Right ventricle myocardium superior (tissue), 1 donor: ENCODE results near the gene TRMT5. TPM values are rescaled to one million over a fixed set of nuclear protein-coding genes. Genes with fewer than 3 reads are reported as not detected.

ENCODE experiments used
- total RNA-seq: library from RNA; stranded (reverse); fragmentation: NEBNext Ultra II Directional; extraction: Animal tissue kit (Norgen Biotek cat#: 25700); gene quantifications from one replicate; pipeline ENCODE4 v1.2.1, GENCODE V29; 2021
- donor health status: DM: no; HTN: yes; CAD: no; lungs with severe emphysema.

Gene TRMT5
- total RNA-seq, 1 donor from 2014 or later = 4.4 TPM

Other genes starting within 250 kb of the TRMT5 start
- 24.3 TPM for gene MNAT1, start 246.3 kb downstream of the TRMT5 start, total RNA-seq
- gene SLC38A6, start 166 bp upstream of the TRMT5 start, total RNA-seq = 4.9 TPM